Keratinocyte (primary cell): Measurements from ENCODE around the gene STRN3. TPM values are rescaled to one million over a fixed set of nuclear protein-coding genes. Genes with fewer than 3 reads are reported as not detected.

Experiments
- DNase-seq: peaks from one replicate; pipeline ENCODE4 v3.0.0-alpha.2; 2011; ENCODE audit warnings: low read depth, missing footprints, low spot score
- FAIRE-seq: peaks from 2 replicates; lab custom pipeline; 2011; peaks lifted over from hg19 to GRCh38; lab: Jason Lieb, UNC
- H2AFZ ChIP-seq: 2 replicates; pipeline ENCODE4 v1.6.0; 2012; ENCODE audit warnings: low read length, control low read depth, inconsistent platforms; ENCODE audit not compliant: control insufficient read depth
- H3K27ac ChIP-seq: 2 replicates; pipeline ENCODE4 v1.5.1; 2011; ENCODE audit warnings: low read length; ENCODE audit not compliant: control insufficient read depth, insufficient read depth
- H3K27me3 ChIP-seq: 3 replicates; pipeline ENCODE4 v1.6.0; 2011; ENCODE audit warnings: low read length; ENCODE audit not compliant: control insufficient read depth, insufficient read depth; ENCODE audit errors: extremely low read depth
- H3K36me3 ChIP-seq, 2 experiments: 2 replicates in 1 of 2; 3 replicates in 1 of 2; pipeline ENCODE4 v1.5.1; 2011; ENCODE audit warnings: low read length in 2 of 2, mild to moderate bottlenecking in 1 of 2; ENCODE audit not compliant: control insufficient read depth in 2 of 2, insufficient read depth in 2 of 2; ENCODE audit errors: extremely low read depth in 1 of 2
- H3K4me1 ChIP-seq: 3 replicates; pipeline ENCODE4 v1.5.1; 2011; ENCODE audit warnings: low read length; ENCODE audit not compliant: control insufficient read depth, insufficient read depth; ENCODE audit errors: extremely low read depth
- H3K4me2 ChIP-seq: 3 replicates; pipeline ENCODE4 v1.6.0; 2011; ENCODE audit warnings: low read depth, low read length; ENCODE audit not compliant: control insufficient read depth, insufficient read depth; ENCODE audit errors: extremely low read depth
- H3K4me3 ChIP-seq, 3 experiments: fragments of 200-600 bp in 1 of 3; sonication (generic) in 1 of 3; 2 replicates in 2 of 3; 3 replicates in 1 of 3; pipeline ENCODE4 v1.5.1; 2011 to 2016; ENCODE audit warnings: low read length in 3 of 3, mild to moderate bottlenecking in 3 of 3, control low read depth in 2 of 3, inconsistent platforms in 1 of 3, low read depth in 1 of 3, mixed read lengths in 1 of 3, mixed run types in 1 of 3, moderate library complexity in 1 of 3; ENCODE audit not compliant: control insufficient read depth in 2 of 3, insufficient read depth in 2 of 3; ENCODE audit errors: extremely low read depth in 1 of 3
- H3K79me2 ChIP-seq: 2 replicates; pipeline ENCODE4 v1.6.0; 2012; ENCODE audit warnings: low read length; ENCODE audit not compliant: control insufficient read depth, insufficient read depth
- H3K9ac ChIP-seq: 3 replicates; pipeline ENCODE4 v1.6.0; 2011; ENCODE audit warnings: low read length; ENCODE audit not compliant: control insufficient read depth, insufficient read depth; ENCODE audit errors: extremely low read depth
- H3K9me1 ChIP-seq: 3 replicates; pipeline ENCODE4 v1.6.0; 2011; ENCODE audit warnings: low read length; ENCODE audit not compliant: control insufficient read depth, insufficient read depth; ENCODE audit errors: extremely low read depth
- H3K9me3 ChIP-seq: 2 replicates; pipeline ENCODE4 v1.5.1; 2012; ENCODE audit warnings: low read depth, low read length; ENCODE audit not compliant: control insufficient read depth
- H4K20me1 ChIP-seq: 3 replicates; pipeline ENCODE4 v1.6.0; 2011; ENCODE audit warnings: low read length; ENCODE audit not compliant: control insufficient read depth, insufficient read depth; ENCODE audit errors: extremely low read depth
- EZH2 ChIP-seq: IDR thresholded peaks from one replicate; pipeline ENCODE4 v1.6.1; 2012; ENCODE audit warnings: inconsistent platforms, mild to moderate bottlenecking, low read length, moderate library complexity
- dilution Hi-C: fragments of 300-500 bp; cut with MboI; formaldehyde crosslinking; loops from one replicate; pipeline ENCODE4 v1.7.0; 2020; ENCODE audit warnings: low sequenced_read_pairs; ENCODE audit not compliant: extremely low pct_ligation_motif_present
- polyA plus RNA-seq, 5 experiments: library from polyadenylated mRNA; depleted of rRNA in 3 of 5; stranded (reverse) in 3 of 5; stranded (forward) in 1 of 5; unstranded in 1 of 5; fragments of >200 nt; gene quantifications; 1 replicate in 1 of 5; 2 replicates in 3 of 5; 3 replicates in 1 of 5; pipeline versions ENCODE4 v1.2.1 to v1.2.3, GENCODE V29; 2011 to 2012; ENCODE audit warnings: missing spikeins in 2 of 5, low read depth in 1 of 5, low replicate concordance in 1 of 5
- TF ChIP-seq, protein P1 (sequence below), 3 experiments: IDR thresholded peaks in 1 of 3; conservative IDR thresholded peaks in 1 of 3; optimal IDR thresholded peaks in 1 of 3; 2 replicates in 2 of 3; 3 replicates in 1 of 3; pipeline versions ENCODE3 to v1.5.1; 2011; ENCODE audit warnings: low read length in 3 of 3, mild to moderate bottlenecking in 3 of 3, moderate library complexity in 2 of 3, control low read depth in 1 of 3, inconsistent platforms in 1 of 3; ENCODE audit not compliant: insufficient read depth in 2 of 3; ENCODE audit errors: extremely low read depth in 1 of 3

STRN3 gene
- polyA plus RNA-seq, 1 donor (not counting 4 experiments of a cell fraction or from before 2014, with no cell fraction given) = 38.1 TPM

DNA sequence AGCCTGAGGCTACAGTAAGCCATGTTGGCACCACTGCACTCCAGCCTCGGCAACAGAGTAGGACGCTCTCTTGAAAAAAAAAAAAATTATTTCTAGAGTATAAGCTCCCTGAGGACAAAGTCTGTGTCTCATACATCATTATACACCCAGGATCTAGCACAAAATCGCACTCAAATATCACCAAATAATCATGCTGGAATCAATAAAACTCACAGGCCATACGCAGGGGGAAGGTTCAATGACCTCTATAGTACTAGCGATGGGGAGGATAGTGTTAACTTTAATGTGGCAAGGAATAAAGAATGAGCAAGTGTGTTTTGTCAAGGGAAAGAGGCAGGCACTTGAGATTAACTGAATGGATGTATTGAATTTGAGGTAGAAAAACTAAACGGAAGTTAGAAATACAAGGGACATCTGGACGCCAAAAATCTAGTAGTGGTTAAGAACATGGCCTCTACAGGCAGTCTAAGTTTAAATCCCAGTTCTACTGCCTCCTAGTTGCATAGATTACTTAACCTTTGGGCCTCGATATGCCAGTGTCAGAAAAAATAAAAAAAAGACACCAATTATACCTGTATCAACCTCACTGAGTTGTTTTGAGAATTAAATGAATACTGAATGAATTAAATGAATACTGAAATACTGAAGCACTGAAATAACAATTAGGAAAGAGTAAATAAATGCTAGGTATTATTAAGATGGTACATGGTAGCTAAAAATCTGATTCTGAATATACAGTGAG lies 5.2 kb downstream of the STRN3 start:
- H3K9ac ChIP-seq = no peak overlapping the region
- no peaks in the 10 kb centered on the region for H3K9me1 ChIP-seq
- H2AFZ ChIP-seq = no peak overlapping the region
- peaks cover 4 to 23% of the 10 kb centered on the region in 2 experiments for H3K36me3 ChIP-seq
- no peaks in the 10 kb centered on the region for H3K4me1 ChIP-seq
- H3K27me3 ChIP-seq = no peaks in the 10 kb centered on the region
- no peaks in the 10 kb centered on the region for H3K9me3 ChIP-seq
- H3K4me2 ChIP-seq = no peak overlapping the region
- TF ChIP-seq, protein P1, sequence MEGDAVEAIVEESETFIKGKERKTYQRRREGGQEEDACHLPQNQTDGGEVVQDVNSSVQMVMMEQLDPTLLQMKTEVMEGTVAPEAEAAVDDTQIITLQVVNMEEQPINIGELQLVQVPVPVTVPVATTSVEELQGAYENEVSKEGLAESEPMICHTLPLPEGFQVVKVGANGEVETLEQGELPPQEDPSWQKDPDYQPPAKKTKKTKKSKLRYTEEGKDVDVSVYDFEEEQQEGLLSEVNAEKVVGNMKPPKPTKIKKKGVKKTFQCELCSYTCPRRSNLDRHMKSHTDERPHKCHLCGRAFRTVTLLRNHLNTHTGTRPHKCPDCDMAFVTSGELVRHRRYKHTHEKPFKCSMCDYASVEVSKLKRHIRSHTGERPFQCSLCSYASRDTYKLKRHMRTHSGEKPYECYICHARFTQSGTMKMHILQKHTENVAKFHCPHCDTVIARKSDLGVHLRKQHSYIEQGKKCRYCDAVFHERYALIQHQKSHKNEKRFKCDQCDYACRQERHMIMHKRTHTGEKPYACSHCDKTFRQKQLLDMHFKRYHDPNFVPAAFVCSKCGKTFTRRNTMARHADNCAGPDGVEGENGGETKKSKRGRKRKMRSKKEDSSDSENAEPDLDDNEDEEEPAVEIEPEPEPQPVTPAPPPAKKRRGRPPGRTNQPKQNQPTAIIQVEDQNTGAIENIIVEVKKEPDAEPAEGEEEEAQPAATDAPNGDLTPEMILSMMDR (optimal IDR thresholded peaks at IDR 0.05 in 1 of 3, IDR thresholded peaks at IDR 0.05 in 1 of 3, conservative IDR thresholded peaks at IDR 0.05 in 1 of 3; ENCODE audit: extremely low read depth in 1 of 3, insufficient read depth in 2 of 3, low read length in 3 of 3) = no peak
- no peak for TF ChIP-seq EZH2
- peaks cover 10% of the 10 kb centered on the region for H4K20me1 ChIP-seq
- no peak overlapping the region for H3K4me3 ChIP-seq
- FAIRE-seq = no peak
- H3K27ac ChIP-seq = no peak overlapping the region
- dilution Hi-C loops = no loop called here
- no peak for DNase-seq
- H3K79me2 ChIP-seq = peaks cover 98% of the 10 kb centered on the region

DNA sequence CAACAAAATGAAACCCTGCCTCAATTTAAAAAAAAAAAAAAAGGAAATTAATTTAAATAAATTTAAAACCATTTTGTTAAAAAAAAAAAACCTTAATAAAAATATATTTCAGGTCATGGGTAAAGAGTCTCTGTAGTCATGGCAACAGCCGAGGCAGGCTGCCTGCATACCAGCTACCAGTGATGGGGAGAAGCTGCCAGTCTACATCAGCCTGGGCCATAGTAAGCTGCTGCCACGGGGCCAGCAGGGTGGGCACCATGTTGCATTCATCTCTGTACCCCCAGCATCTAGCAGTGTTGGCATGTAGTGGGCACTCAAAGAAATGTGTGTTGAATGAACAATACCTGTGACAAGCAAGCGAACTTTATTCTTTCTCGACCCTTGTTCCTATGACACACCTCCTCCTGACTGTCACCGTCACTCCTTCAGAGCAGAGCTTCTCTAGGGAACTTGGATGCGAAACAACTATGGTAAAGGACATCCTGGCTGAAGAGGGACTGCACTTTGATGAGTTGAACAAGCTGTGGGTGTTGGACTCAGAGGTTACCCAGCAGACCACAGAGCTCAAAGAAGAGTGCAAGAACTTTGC lies 8.0 kb downstream of the STRN3 start:
- no peak overlapping the region for H3K9ac ChIP-seq
- H3K4me1 ChIP-seq = no peaks in the 10 kb centered on the region
- FAIRE-seq = no peak
- peaks cover 5% of the 10 kb centered on the region for H4K20me1 ChIP-seq
- H3K4me2 ChIP-seq = no peak overlapping the region
- dilution Hi-C loops = no loop called here
- peaks cover 4 to 23% of the 10 kb centered on the region in 2 experiments for H3K36me3 ChIP-seq
- H3K27me3 ChIP-seq = no peaks in the 10 kb centered on the region
- no peaks in the 10 kb centered on the region for H3K9me3 ChIP-seq
- H2AFZ ChIP-seq = no peak overlapping the region
- H3K4me3 ChIP-seq = no peak overlapping the region
- no peaks in the 10 kb centered on the region for H3K9me1 ChIP-seq
- peaks cover 97% of the 10 kb centered on the region for H3K79me2 ChIP-seq
- TF ChIP-seq, protein P1 (optimal IDR thresholded peaks at IDR 0.05 in 1 of 3, IDR thresholded peaks at IDR 0.05 in 1 of 3, conservative IDR thresholded peaks at IDR 0.05 in 1 of 3; ENCODE audit: extremely low read depth in 1 of 3, insufficient read depth in 2 of 3, low read length in 3 of 3) = no peak
- TF ChIP-seq EZH2 = no peak
- H3K27ac ChIP-seq = no peak overlapping the region
- no peak for DNase-seq
